ENCODE data around the gene MTOR. TPM values are rescaled to one million over a fixed set of nuclear protein-coding genes. Genes with fewer than 3 reads are reported as not detected.
"Not testable (repeated sequence)": the region's sequence is repeated elsewhere in the genome, so short reads cannot be mapped to it uniquely, and the experiment has no call there.

Gene MTOR
- total and polyA plus RNA-seq, 2 experiments from 2014 or later: 17.2 to 37.7 TPM

GRCh38 chr1:11307852-11308251 is 45.5 kb upstream of the MTOR start:
- TF ChIP-seq, protein P1, sequence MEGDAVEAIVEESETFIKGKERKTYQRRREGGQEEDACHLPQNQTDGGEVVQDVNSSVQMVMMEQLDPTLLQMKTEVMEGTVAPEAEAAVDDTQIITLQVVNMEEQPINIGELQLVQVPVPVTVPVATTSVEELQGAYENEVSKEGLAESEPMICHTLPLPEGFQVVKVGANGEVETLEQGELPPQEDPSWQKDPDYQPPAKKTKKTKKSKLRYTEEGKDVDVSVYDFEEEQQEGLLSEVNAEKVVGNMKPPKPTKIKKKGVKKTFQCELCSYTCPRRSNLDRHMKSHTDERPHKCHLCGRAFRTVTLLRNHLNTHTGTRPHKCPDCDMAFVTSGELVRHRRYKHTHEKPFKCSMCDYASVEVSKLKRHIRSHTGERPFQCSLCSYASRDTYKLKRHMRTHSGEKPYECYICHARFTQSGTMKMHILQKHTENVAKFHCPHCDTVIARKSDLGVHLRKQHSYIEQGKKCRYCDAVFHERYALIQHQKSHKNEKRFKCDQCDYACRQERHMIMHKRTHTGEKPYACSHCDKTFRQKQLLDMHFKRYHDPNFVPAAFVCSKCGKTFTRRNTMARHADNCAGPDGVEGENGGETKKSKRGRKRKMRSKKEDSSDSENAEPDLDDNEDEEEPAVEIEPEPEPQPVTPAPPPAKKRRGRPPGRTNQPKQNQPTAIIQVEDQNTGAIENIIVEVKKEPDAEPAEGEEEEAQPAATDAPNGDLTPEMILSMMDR (IDR thresholded peaks at IDR 0.05; ENCODE audit: poor library complexity): no peak
- TF ChIP-seq EZH2 (IDR thresholded peaks at IDR 0.05; ENCODE audit: borderline replicate concordance) (no peak), EZH2phosphoT487 (IDR thresholded peaks at IDR 0.05; ENCODE audit: low read depth, severe bottlenecking, unreplicated experiment) (no peak)
- H3K9me2 ChIP-seq (replicated peaks; ENCODE audit: insufficient read depth): no peaks in the 10 kb centered on the region
- WGBS (ENCODE audit: low lambda C conversion rate, missing lambda C conversion rate): 88% methylated on average over 3 of the region's 3 CpGs
- H4K20me1 ChIP-seq (ENCODE audit: insufficient read depth, poor library complexity, severe bottlenecking): no peaks in the 10 kb centered on the region
- H3K36me3 ChIP-seq (replicated peaks; ENCODE audit: insufficient read depth, low read depth): no peaks in the 10 kb centered on the region
- no peak overlapping the region for H2AFZ ChIP-seq
- H3K9me3 ChIP-seq (ENCODE audit: low read depth): no peaks in the 10 kb centered on the region
- no peaks in the 10 kb centered on the region for H3K4me1 ChIP-seq (ENCODE audit: insufficient read depth)
- no peak overlapping the region for H3K4me3 ChIP-seq
- no peaks in the 10 kb centered on the region for H3K79me2 ChIP-seq
- H3K27ac ChIP-seq: no peak overlapping the region
- H3K27me3 ChIP-seq: peaks cover 4% of the 10 kb centered on the region
- no peak overlapping the region for H3K4me2 ChIP-seq
- no peak for DNase-seq (ENCODE audit: low spot score)

GRCh38 chr1:11305516-11305915 is 43.2 kb upstream of the MTOR start:
- no CpG with 5 or more reads among the region's 29 CpGs for WGBS (ENCODE audit: low lambda C conversion rate, missing lambda C conversion rate)

DNA sequence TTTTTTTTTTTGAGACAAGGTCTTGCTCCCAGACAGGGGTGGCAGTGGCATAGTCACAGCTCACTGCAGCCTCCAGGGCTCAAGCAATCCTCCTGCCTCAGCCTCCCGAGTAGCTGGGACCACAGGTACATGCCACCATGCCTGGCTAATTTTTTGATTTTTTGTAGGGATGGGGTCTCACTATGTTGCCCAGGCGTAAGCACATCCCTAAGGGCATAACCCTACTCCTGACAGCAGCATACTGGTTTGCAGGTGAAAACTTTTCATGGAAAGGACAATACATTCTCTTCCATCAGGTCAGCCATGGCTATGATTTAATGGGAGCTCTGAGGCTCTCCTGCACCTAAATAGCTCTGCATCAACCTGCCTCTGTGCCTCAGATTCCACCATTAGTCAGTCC is 40.0 kb upstream of the MTOR start:
- H3K4me3 ChIP-seq: no peak overlapping the region
- H3K27ac ChIP-seq: no peak overlapping the region
- no peaks in the 10 kb centered on the region for H3K9me3 ChIP-seq (ENCODE audit: low read depth)
- no peaks in the 10 kb centered on the region for H3K36me3 ChIP-seq (replicated peaks; ENCODE audit: insufficient read depth, low read depth)
- H3K4me1 ChIP-seq (ENCODE audit: insufficient read depth): no peaks in the 10 kb centered on the region
- no peak overlapping the region for H3K4me2 ChIP-seq
- H2AFZ ChIP-seq: no peak overlapping the region
- H4K20me1 ChIP-seq (ENCODE audit: insufficient read depth, poor library complexity, severe bottlenecking): no peaks in the 10 kb centered on the region
- TF ChIP-seq EZH2 (IDR thresholded peaks at IDR 0.05; ENCODE audit: borderline replicate concordance): no peak
- no peak for TF ChIP-seq EZH2phosphoT487 (IDR thresholded peaks at IDR 0.05; ENCODE audit: low read depth, severe bottlenecking, unreplicated experiment)
- TF ChIP-seq, protein P1 (IDR thresholded peaks at IDR 0.05; ENCODE audit: poor library complexity): no peak
- H3K9me2 ChIP-seq (replicated peaks; ENCODE audit: insufficient read depth): no peaks in the 10 kb centered on the region
- DNase-seq (ENCODE audit: low spot score): no peak
- H3K79me2 ChIP-seq: no peaks in the 10 kb centered on the region
- H3K27me3 ChIP-seq: no peaks in the 10 kb centered on the region
- 97% methylated on average over 2 of the region's 2 CpGs for WGBS (ENCODE audit: low lambda C conversion rate, missing lambda C conversion rate)

More at GRCh38 chr1:11305516-11305915, 43.2 kb upstream of the MTOR start:
- not testable (repeated sequence) for H3K27me3 ChIP-seq; H3K4me3 ChIP-seq; H3K9me3 ChIP-seq (ENCODE audit: low read depth); H2AFZ ChIP-seq; H3K9me2 ChIP-seq (replicated peaks; ENCODE audit: insufficient read depth); H3K36me3 ChIP-seq (replicated peaks; ENCODE audit: insufficient read depth, low read depth); H3K79me2 ChIP-seq; H3K27ac ChIP-seq; DNase-seq (ENCODE audit: low spot score); H3K4me2 ChIP-seq; H3K4me1 ChIP-seq (ENCODE audit: insufficient read depth); H4K20me1 ChIP-seq (ENCODE audit: insufficient read depth, poor library complexity, severe bottlenecking)

- Histone ChIP-seq H3K4me2 (no peak overlapping the region), H3K4me3 (no peak overlapping the region), H3K9me2 (replicated peaks; ENCODE audit: insufficient read depth) (no peaks in the 10 kb centered on the region), H3K79me2 (no peaks in the 10 kb centered on the region), H3K27me3 (no peaks in the 10 kb centered on the region), H2AFZ (no peak overlapping the region), H3K9me3 (ENCODE audit: low read depth) (no peaks in the 10 kb centered on the region), H3K36me3 (replicated peaks; ENCODE audit: insufficient read depth, low read depth) (no peaks in the 10 kb centered on the region), H3K4me1 (ENCODE audit: insufficient read depth) (no peaks in the 10 kb centered on the region), H3K27ac (no peak overlapping the region), H4K20me1 (ENCODE audit: insufficient read depth, poor library complexity, severe bottlenecking) (no peaks in the 10 kb centered on the region)
- no peak for DNase-seq (ENCODE audit: low spot score)
- 83% methylated on average over 9 of the region's 9 CpGs for WGBS (ENCODE audit: low lambda C conversion rate, missing lambda C conversion rate)
- no peak for TF ChIP-seq EZH2phosphoT487 (IDR thresholded peaks at IDR 0.05; ENCODE audit: low read depth, severe bottlenecking, unreplicated experiment)
- no peak for TF ChIP-seq EZH2 (IDR thresholded peaks at IDR 0.05; ENCODE audit: borderline replicate concordance)
- TF ChIP-seq, protein P1 (IDR thresholded peaks at IDR 0.05; ENCODE audit: poor library complexity): no peak
These were observed 39.2 kb upstream of the MTOR start for GRCh38 chr1:11301601-11302000.
